HepG2 (cell line): ENCODE data around the gene CD300H. TPM values are rescaled to one million over a fixed set of nuclear protein-coding genes. Genes with fewer than 3 reads are reported as not detected.

Experiments used
- ATAC-seq: fragments of 200-7000 bp; cut with Tn5 transposase; 3 replicates; pipeline ENCODE4 v1.9.1; 2020; ENCODE audit warnings: mild to moderate bottlenecking, moderate library complexity
- BruUV-seq: library from RNA; stranded (reverse); fragments of 400-500 nt; replicated peaks from 2 replicates; lab custom pipeline; 2021; lab: Mats Ljungman, UMichigan
- CTCF ChIA-PET: fragments of 300-600 bp; formaldehyde crosslinking; extraction: SDS; loops from one replicate; lab custom pipeline; 2021; ENCODE audit warnings: low total read pairs, inconsistent platforms, low intra/inter-chr PET ratio; lab: Yijun Ruan, JAX
- POLR2A ChIA-PET: fragments of 350-600 bp; sonication (Branson Sonifier 250); formaldehyde crosslinking; loops from one replicate; lab custom pipeline; 2020; ENCODE audit warnings: antibody characterized with exemption, inconsistent platforms; lab: Yijun Ruan, JAX
- DNase-seq: peaks from one replicate; pipeline ENCODE4 v3.0.0-alpha.2; 2015; ENCODE audit warnings: low spot score
- FAIRE-seq: peaks from 3 replicates; lab custom pipeline; 2011; peaks lifted over from hg19 to GRCh38; lab: Jason Lieb, UNC
- H2AFZ ChIP-seq: one replicate; pipeline ENCODE4 v1.6.1; 2011; ENCODE audit warnings: low read length, inconsistent platforms
- H3K27ac ChIP-seq: fragments of 300-600 bp; 3 replicates; pipeline ENCODE4 v1.8.0; 2011; ENCODE audit warnings: mixed run types, mild to moderate bottlenecking, mixed read lengths, low read length, inconsistent platforms; ENCODE audit not compliant: insufficient read depth; ENCODE audit errors: extremely low read length
- H3K27me3 ChIP-seq, 2 experiments: fragments of 200-600 bp in 1 of 2; 2 replicates in 1 of 2; 3 replicates in 1 of 2; pipeline versions ENCODE4 v1.6.0 to v1.8.0; 2011; ENCODE audit warnings: low read length in 2 of 2, mild to moderate bottlenecking in 2 of 2, moderate library complexity in 2 of 2, inconsistent platforms in 1 of 2; ENCODE audit not compliant: insufficient read depth in 2 of 2, control insufficient read depth in 1 of 2
- H3K36me3 ChIP-seq, 2 experiments: fragments of 200-600 bp in 1 of 2; replicated peaks in 1 of 2; 2 replicates in 1 of 2; 3 replicates in 1 of 2; pipeline versions ENCODE4 v1.5.1 to v1.8.0; 2011; ENCODE audit warnings: low read length in 2 of 2, inconsistent platforms in 1 of 2; ENCODE audit not compliant: insufficient read depth in 2 of 2, control insufficient read depth in 1 of 2
- H3K4me1 ChIP-seq: 2 replicates; pipeline ENCODE4 v1.5.1; 2012; ENCODE audit warnings: low read length, inconsistent platforms; ENCODE audit not compliant: insufficient read depth
- H3K4me2 ChIP-seq: 2 replicates; pipeline ENCODE4 v1.6.0; 2011; ENCODE audit warnings: low read depth, low read length, inconsistent platforms
- H3K4me3 ChIP-seq, 3 experiments: fragments of 200-600 bp in 1 of 3; sonication (generic), shearing (Covaris generic) in 1 of 3; replicated peaks in 1 of 3; 2 replicates each; pipeline ENCODE4 v1.5.1; 2011 to 2016; ENCODE audit warnings: low read length in 3 of 3, inconsistent platforms in 2 of 3, low read depth in 2 of 3, mild to moderate bottlenecking in 2 of 3, control low read depth in 1 of 3, mixed read lengths in 1 of 3; ENCODE audit not compliant: insufficient read depth in 1 of 3
- H3K79me2 ChIP-seq: one replicate; pipeline ENCODE4 v1.6.1; 2011; ENCODE audit warnings: low read length, inconsistent platforms; ENCODE audit not compliant: insufficient read depth
- H3K9ac ChIP-seq: 2 replicates; pipeline ENCODE4 v1.6.0; 2011; ENCODE audit warnings: mild to moderate bottlenecking, low read depth, low read length, inconsistent platforms; ENCODE audit not compliant: insufficient read depth
- H3K9me3 ChIP-seq: 2 replicates; pipeline ENCODE4 v1.5.1; 2012; ENCODE audit warnings: mild to moderate bottlenecking, low read length
- H4K20me1 ChIP-seq: 2 replicates; pipeline ENCODE4 v1.6.0; 2011; ENCODE audit warnings: inconsistent platforms, mild to moderate bottlenecking, low read length, moderate library complexity; ENCODE audit not compliant: insufficient read depth
- CCAR2 ChIP-seq: fragments of 200-400 bp; formaldehyde crosslinking; optimal IDR thresholded peaks from 2 replicates; pipeline ENCODE3; 2018; ENCODE audit warnings: low read depth, mild to moderate bottlenecking, low read length, moderate library complexity
- EP300 ChIP-seq, 3 experiments: sonication (generic) in 1 of 3; formaldehyde crosslinking in 1 of 3; IDR thresholded peaks; 2 replicates each; pipeline versions ENCODE4 v1.5.1 to v1.6.1; 2011 to 2020; ENCODE audit warnings: low read depth in 2 of 3, low read length in 2 of 3, borderline replicate concordance in 1 of 3, improper control_type of control experiment in 1 of 3, mild to moderate bottlenecking in 1 of 3, missing genetic modification reagents in 1 of 3, moderate library complexity in 1 of 3
- IRF2 ChIP-seq: IDR thresholded peaks from 2 replicates; pipeline ENCODE4 v1.6.1; 2018; ENCODE audit warnings: missing genetic modification reagents, missing compliant biosample characterization
- NFE2L2 ChIP-seq: fragments of 150-350 bp; IDR thresholded peaks from 2 replicates; pipeline ENCODE4 v1.6.1; 2014; ENCODE audit warnings: low read length
- ZNF101 ChIP-seq: sonication (generic); formaldehyde crosslinking; IDR thresholded peaks from 2 replicates; pipeline ENCODE4 v1.4.0; 2020; ENCODE audit warnings: mild to moderate bottlenecking, low read depth, missing genetic modification reagents, borderline replicate concordance
- ZNF282 ChIP-seq: fragments of 450-650 bp; IDR thresholded peaks from 2 replicates; pipeline ENCODE4 v1.6.1; 2018; ENCODE audit not compliant: partially characterized antibody
- ZNF549 ChIP-seq: sonication (generic); formaldehyde crosslinking; IDR thresholded peaks from 2 replicates; pipeline ENCODE4 v1.5.0; 2020; ENCODE audit warnings: missing genetic modification reagents
- ZNF724P ChIP-seq: sonication (generic); formaldehyde crosslinking; IDR thresholded peaks from 2 replicates; pipeline ENCODE4 v1.8.0; 2022; ENCODE audit warnings: missing genetic modification reagents, borderline replicate concordance
- WGBS: methylation state at CpG from one replicate; pipeline ENCODE4 v1.1.6; 2017; ENCODE audit warnings: low lambda C conversion rate; 5-methylcytosine and 5-hydroxymethylcytosine counted together
- in situ Hi-C: cut with HindIII; loops from 2 replicates; pipeline ENCODE4 v1.10.0; 2017; ENCODE audit warnings: low pct_unique_long_range_greater_than_20kb; ENCODE audit not compliant: extremely low pct_ligation_motif_present
- intact Hi-C: fragments of 100-400 bp; cut with micrococcal nuclease; formaldehyde crosslinking; loops from one replicate; pipeline ENCODE4 v1.10.0; 2022; ENCODE audit not compliant: unreplicated experiment
- polyA plus RNA-seq, 8 experiments: library from polyadenylated mRNA; depleted of rRNA in 3 of 8; stranded (reverse) in 7 of 8; unstranded in 1 of 8; fragments of >200 nt; fragmentation: Illumina TruSeq in 4 of 8; extraction: Trizol in 4 of 8; gene quantifications; 2 replicates each; pipeline versions ENCODE4 v1.2.1 to v1.2.3, GENCODE V29; 2011 to 2016; ENCODE audit warnings: low read depth in 4 of 8, missing spikeins in 1 of 8, mixed read lengths in 1 of 8; ENCODE audit not compliant: insufficient read depth in 1 of 8
- total RNA-seq, 5 experiments: library from RNA; depleted of rRNA; stranded (reverse); fragments of >200 nt; fragmentation: Illumina TruSeq; extraction: Trizol; gene quantifications; 2 replicates each; pipeline ENCODE4 v1.2.3, GENCODE V29; 2016; ENCODE audit warnings: low read depth in 1 of 5
- TF ChIP-seq, protein P1 (sequence below): sonication (generic); formaldehyde crosslinking; IDR thresholded peaks from 2 replicates; pipeline ENCODE4 v1.4.0; 2020; ENCODE audit warnings: missing genetic modification reagents
- TF ChIP-seq, protein P2 (sequence below), 2 experiments: sonication (generic) in 1 of 2; formaldehyde crosslinking in 1 of 2; IDR thresholded peaks; 2 replicates each; pipeline versions ENCODE4 v1.6.1 to v1.9.0; 2014 to 2022; ENCODE audit warnings: antibody characterized with exemption in 1 of 2, borderline replicate concordance in 1 of 2, inconsistent platforms in 1 of 2, low read depth in 1 of 2, missing genetic modification reagents in 1 of 2

The CD300H gene
- total and polyA plus RNA-seq, 2 of the 13 experiments (the other 11 are each of a cell fraction or from before 2014, with no cell fraction given) = not detected

DNA sequence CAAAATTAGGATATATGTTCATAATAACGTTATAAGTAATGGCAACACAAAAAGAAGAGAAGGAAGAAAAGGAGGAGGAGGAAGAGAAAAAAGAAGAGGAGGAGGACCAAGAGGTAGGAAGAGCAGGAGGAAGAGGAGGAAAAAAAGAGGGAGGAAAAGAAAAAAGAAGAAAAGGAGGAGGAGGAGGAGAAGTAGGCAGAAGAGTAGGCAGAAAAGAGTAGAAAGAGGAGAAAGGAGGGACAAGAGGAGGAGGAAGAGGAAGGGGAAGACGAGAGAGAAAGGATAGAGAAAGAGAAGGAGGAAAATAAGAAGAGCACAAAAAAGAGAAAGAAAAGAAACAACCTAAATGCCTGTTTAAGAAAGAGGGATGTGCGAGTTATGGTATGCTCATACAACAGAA, 30.4 kb downstream of the CD300H start (continued):
- TF ChIP-seq, protein P1, sequence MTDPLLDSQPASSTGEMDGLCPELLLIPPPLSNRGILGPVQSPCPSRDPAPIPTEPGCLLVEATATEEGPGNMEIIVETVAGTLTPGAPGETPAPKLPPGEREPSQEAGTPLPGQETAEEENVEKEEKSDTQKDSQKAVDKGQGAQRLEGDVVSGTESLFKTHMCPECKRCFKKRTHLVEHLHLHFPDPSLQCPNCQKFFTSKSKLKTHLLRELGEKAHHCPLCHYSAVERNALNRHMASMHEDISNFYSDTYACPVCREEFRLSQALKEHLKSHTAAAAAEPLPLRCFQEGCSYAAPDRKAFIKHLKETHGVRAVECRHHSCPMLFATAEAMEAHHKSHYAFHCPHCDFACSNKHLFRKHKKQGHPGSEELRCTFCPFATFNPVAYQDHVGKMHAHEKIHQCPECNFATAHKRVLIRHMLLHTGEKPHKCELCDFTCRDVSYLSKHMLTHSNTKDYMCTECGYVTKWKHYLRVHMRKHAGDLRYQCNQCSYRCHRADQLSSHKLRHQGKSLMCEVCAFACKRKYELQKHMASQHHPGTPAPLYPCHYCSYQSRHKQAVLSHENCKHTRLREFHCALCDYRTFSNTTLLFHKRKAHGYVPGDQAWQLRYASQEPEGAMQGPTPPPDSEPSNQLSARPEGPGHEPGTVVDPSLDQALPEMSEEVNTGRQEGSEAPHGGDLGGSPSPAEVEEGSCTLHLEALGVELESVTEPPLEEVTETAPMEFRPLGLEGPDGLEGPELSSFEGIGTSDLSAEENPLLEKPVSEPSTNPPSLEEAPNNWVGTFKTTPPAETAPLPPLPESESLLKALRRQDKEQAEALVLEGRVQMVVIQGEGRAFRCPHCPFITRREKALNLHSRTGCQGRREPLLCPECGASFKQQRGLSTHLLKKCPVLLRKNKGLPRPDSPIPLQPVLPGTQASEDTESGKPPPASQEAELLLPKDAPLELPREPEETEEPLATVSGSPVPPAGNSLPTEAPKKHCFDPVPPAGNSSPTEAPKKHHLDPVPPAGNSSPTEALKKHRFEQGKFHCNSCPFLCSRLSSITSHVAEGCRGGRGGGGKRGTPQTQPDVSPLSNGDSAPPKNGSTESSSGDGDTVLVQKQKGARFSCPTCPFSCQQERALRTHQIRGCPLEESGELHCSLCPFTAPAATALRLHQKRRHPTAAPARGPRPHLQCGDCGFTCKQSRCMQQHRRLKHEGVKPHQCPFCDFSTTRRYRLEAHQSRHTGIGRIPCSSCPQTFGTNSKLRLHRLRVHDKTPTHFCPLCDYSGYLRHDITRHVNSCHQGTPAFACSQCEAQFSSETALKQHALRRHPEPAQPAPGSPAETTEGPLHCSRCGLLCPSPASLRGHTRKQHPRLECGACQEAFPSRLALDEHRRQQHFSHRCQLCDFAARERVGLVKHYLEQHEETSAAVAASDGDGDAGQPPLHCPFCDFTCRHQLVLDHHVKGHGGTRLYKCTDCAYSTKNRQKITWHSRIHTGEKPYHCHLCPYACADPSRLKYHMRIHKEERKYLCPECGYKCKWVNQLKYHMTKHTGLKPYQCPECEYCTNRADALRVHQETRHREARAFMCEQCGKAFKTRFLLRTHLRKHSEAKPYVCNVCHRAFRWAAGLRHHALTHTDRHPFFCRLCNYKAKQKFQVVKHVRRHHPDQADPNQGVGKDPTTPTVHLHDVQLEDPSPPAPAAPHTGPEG (CRISPR knock-in tag) = no peak

DNA sequence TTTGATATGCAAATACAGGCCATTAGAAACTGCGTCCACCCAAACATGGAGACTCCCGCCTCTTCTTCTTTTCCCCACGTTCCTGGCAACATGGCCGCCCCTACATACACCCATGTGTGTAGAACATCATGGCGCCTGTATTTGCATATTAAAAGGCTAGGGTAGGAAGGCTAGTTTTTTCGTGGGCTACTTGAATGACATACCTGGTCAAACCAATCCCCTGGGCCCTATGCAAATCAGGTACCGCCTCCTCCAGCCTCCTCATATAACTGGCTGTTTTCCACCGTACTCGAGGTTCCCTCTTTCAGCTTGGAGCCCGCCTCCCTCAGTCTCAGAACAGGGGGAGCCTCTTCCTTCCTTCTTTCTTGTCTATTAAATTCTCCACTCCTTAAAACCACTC, 35.2 kb downstream of the CD300H start:
- CTCF ChIA-PET = interaction anchor here (1.3 to 1.7 kb wide), 2 partner anchors 153 to 178 kb away, joined by 7 read pairs; no protein-coding TSS in a partner anchor
- 18% methylated on average over 10 of the region's 10 CpGs for WGBS
- Histone ChIP-seq H3K36me3 (no peaks in the 10 kb centered on the region), H4K20me1 (no peaks in the 10 kb centered on the region), H3K9me3 (no peaks in the 10 kb centered on the region), H3K4me2 (no peak overlapping the region), H3K4me1 (no peaks in the 10 kb centered on the region), H3K27ac (no peak overlapping the region), H3K27me3 (peaks cover 3 to 50% of the 10 kb centered on the region in 2 experiments; a peak in 4 of 5 replicates), H3K79me2 (no peaks in the 10 kb centered on the region), H3K9ac (no peak overlapping the region), H3K4me3 (no peak overlapping the region), H2AFZ (no peak overlapping the region)
- FAIRE-seq (no peak), ATAC-seq (no peak), DNase-seq (no peak)
- BruUV-seq = no TSS peak
- POLR2A ChIA-PET = no interaction called here
- intact Hi-C loops (loop anchor here (5.0 kb wide), 2 partner anchors 75 to 165 kb away; partner anchors contain the start of gene GPR142), in situ Hi-C loops (no loop called here)
- TF ChIP-seq ZNF282 = no peak
- TF ChIP-seq, protein P2, sequence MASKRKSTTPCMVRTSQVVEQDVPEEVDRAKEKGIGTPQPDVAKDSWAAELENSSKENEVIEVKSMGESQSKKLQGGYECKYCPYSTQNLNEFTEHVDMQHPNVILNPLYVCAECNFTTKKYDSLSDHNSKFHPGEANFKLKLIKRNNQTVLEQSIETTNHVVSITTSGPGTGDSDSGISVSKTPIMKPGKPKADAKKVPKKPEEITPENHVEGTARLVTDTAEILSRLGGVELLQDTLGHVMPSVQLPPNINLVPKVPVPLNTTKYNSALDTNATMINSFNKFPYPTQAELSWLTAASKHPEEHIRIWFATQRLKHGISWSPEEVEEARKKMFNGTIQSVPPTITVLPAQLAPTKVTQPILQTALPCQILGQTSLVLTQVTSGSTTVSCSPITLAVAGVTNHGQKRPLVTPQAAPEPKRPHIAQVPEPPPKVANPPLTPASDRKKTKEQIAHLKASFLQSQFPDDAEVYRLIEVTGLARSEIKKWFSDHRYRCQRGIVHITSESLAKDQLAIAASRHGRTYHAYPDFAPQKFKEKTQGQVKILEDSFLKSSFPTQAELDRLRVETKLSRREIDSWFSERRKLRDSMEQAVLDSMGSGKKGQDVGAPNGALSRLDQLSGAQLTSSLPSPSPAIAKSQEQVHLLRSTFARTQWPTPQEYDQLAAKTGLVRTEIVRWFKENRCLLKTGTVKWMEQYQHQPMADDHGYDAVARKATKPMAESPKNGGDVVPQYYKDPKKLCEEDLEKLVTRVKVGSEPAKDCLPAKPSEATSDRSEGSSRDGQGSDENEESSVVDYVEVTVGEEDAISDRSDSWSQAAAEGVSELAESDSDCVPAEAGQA (IDR thresholded peaks at IDR 0.05; ENCODE audit: low read depth) = no peak
- TF ChIP-seq, protein P2 (CRISPR knock-in tag; IDR thresholded peaks at IDR 0.05; ENCODE audit: borderline replicate concordance) = no peak
- no peak for TF ChIP-seq IRF2 (CRISPR knock-in tag)
- TF ChIP-seq EP300 (IDR thresholded peaks at IDR 0.05; ENCODE audit: low read depth in 2 of 2, low read length in 2 of 2) = no peak
- no peak for TF ChIP-seq EP300 (CRISPR knock-in tag; IDR thresholded peaks at IDR 0.05; ENCODE audit: borderline replicate concordance)
- TF ChIP-seq CCAR2 = no peak
- no peak for TF ChIP-seq NFE2L2
- no peak for TF ChIP-seq ZNF101 (CRISPR knock-in tag)
- no peak for TF ChIP-seq ZNF724P (CRISPR knock-in tag)
- no peak for TF ChIP-seq ZNF549 (CRISPR knock-in tag)
